GM18507 (cell line): Measurements from ENCODE around the gene POLG2.
A peak's percentile ranks its signal among the peaks of the same experiment; 100 is the strongest.
"Not testable (repeated sequence)": the region's sequence is repeated elsewhere in the genome, so short reads cannot be mapped to it uniquely, and the experiment has no call there.

ENCODE experiments used
- DNase-seq: peaks from one replicate; pipeline ENCODE4 v3.0.0; 2011; ENCODE audit warnings: low read depth; ENCODE audit not compliant: insufficient read length; ENCODE audit errors: extremely low spot score
- FAIRE-seq: peaks from 2 replicates; lab custom pipeline; 2011; peaks lifted over from hg19 to GRCh38; lab: Jason Lieb, UNC

The POLG2 gene

GRCh38 chr17:64506576-64507412 is 9.9 kb upstream of the POLG2 start, which contains the start of gene CEP95:
CEP95 (plus strand) TSS chr17:64506977; CDS start chr17:64507098, 121 bp downstream.
- peak; percentile 82 for DNase-seq
- FAIRE-seq: peak; percentile 90

- FAIRE-seq (no peak), DNase-seq (peak; percentile 91)
Measured at GRCh38 chr17:64506201-64506575, 9.3 kb upstream of the POLG2 start, which contains the start of gene DDX5. DDX5 (minus strand) TSS chr17:64506289; CDS start chr17:64506119, 170 bp downstream.

GRCh38 chr17:64505340-64506200 is 8.7 kb upstream of the POLG2 start:
- peak; percentile 65 for FAIRE-seq
- no peak for DNase-seq

- no peak for FAIRE-seq
- DNase-seq: no peak
Measured at GRCh38 chr17:64504769-64505339, 8.0 kb upstream of the POLG2 start.

GRCh38 chr17:64503821-64504768 is 7.2 kb upstream of the POLG2 start:
- no peak for FAIRE-seq
- DNase-seq: no peak

GRCh38 chr17:64503341-64503740 is 6.5 kb upstream of the POLG2 start:
- DNase-seq: no peak
- FAIRE-seq: no peak

- no peak for FAIRE-seq
Measured at GRCh38 chr17:64502809-64503208, 6.0 kb upstream of the POLG2 start.

GRCh38 chr17:64502021-64502420 is 5.2 kb upstream of the POLG2 start:
- no peak for DNase-seq
- no peak for FAIRE-seq

More at GRCh38 chr17:64502809-64503208, 6.0 kb upstream of the POLG2 start:
- DNase-seq: no peak

GRCh38 chr17:64500862-64501765 is 4.3 kb upstream of the POLG2 start:
- DNase-seq: no peak
- no peak for FAIRE-seq

GRCh38 chr17:64500487-64500859 is 3.6 kb upstream of the POLG2 start:
- FAIRE-seq: no peak
- no peak for DNase-seq

- no peak for FAIRE-seq
- DNase-seq: no peak
Measured at GRCh38 chr17:64499805-64500486, 3.1 kb upstream of the POLG2 start.

- DNase-seq (no peak), FAIRE-seq (no peak)
Measured at GRCh38 chr17:64498308-64499203, 1.7 kb upstream of the POLG2 start.

- DNase-seq (no peak), FAIRE-seq (no peak)
Measured at GRCh38 chr17:64497565-64498035, 746 bp upstream of the POLG2 start.

GRCh38 chr17:64496348-64496785 is 487 bp downstream of the POLG2 start:
- DNase-seq (no peak), FAIRE-seq (no peak)

- FAIRE-seq, DNase-seq: not testable (repeated sequence)
Measured at GRCh38 chr17:64495300-64495699, 1.6 kb downstream of the POLG2 start.

GRCh38 chr17:64494121-64494520 is 2.7 kb downstream of the POLG2 start:
- no peak for FAIRE-seq
- no peak for DNase-seq
